ENCODE data around the gene NTNG2. TPM values are rescaled to one million over a fixed set of nuclear protein-coding genes. Genes with fewer than 3 reads are reported as not detected.

NTNG2 gene
- total and polyA plus RNA-seq, 10 of the 15 experiments (the other 5 are each of a cell fraction or from before 2014, with no cell fraction given), result 0.37 to 0.79 (median 0.45) TPM; not detected in 6

DNA sequence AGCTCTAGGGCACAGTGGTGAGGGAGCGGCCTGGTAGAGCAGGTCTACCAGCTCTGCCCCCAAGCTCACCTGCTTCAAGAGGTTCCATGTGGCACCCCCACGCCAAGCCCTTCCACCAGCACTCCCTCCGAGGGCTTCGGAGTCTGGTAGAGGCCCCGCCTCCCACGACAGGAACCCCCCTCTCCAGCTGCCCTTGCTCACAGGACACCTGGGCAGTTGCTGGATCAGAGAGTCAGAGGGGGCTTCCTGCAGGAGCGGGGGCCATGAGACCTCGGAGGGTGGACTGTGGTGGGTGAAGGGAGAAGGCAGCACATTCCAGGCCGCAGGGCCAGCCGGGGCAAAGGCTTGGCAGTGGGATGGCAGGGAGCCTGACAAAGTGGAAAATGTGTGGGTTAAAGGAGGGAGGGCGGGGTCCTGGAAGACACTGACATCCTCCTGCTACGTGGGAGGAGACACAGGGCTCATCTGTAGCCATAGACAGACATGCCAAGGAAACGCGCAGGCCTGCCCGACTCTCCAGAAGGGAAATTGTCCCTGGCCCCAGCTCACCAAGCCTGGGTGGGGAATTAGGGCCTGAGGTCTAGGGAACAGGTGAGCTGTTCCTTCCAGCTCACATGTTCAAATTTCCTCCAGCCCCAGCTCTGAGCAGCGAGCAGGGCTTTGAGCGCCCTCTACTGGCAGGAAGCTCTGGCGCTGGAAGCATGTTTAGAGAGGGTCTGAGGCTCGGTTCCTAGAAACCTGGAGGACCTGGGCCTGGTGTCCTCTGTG is 74.2 kb downstream of the NTNG2 start:
- intact Hi-C loops (cut with micrococcal nuclease; ENCODE audit: unreplicated experiment), result loop anchor here (1.0 kb wide), 2 partner anchors 67 to 474 kb away; no protein-coding TSS in a partner anchor
- Histone ChIP-seq H3K79me2 (ENCODE audit: control insufficient read depth, insufficient read depth, low read length) (no peaks in the 10 kb centered on the region), H3K4me3 (no peak overlapping the region), H3K27me3 (replicated peaks in 1 of 2; ENCODE audit: control insufficient read depth in 2 of 2, insufficient read depth in 2 of 2, low read length in 1 of 2) (no peaks in the 10 kb centered on the region), H3K4me1 (ENCODE audit: control insufficient read depth, insufficient read depth, low read length) (no peaks in the 10 kb centered on the region), H3K27ac (ENCODE audit: control insufficient read depth, insufficient read depth) (no peak overlapping the region), H3K9me3 (replicated peaks; ENCODE audit: control insufficient read depth, insufficient read depth, low read length) (no peaks in the 10 kb centered on the region), H4K20me1 (ENCODE audit: control insufficient read depth, insufficient read depth) (no peaks in the 10 kb centered on the region), H3K36me3 (ENCODE audit: control insufficient read depth in 2 of 2, insufficient read depth in 2 of 2, low read length in 1 of 2) (no peaks in the 10 kb centered on the region), H2AFZ (ENCODE audit: control insufficient read depth, low read depth, low read length) (no peak overlapping the region), H3K9ac (ENCODE audit: control insufficient read depth, insufficient read depth, low read length) (no peak overlapping the region), H3K4me2 (ENCODE audit: control insufficient read depth, insufficient read depth) (no peak overlapping the region)
- FAIRE-seq (peak; percentile 94), DNase-seq (ENCODE audit: low read depth, low spot score) (no peak), ATAC-seq (peak; percentile 39)
- 26% methylated on average over 18 of the region's 19 CpGs for WGBS (ENCODE audit: insufficient coverage, insufficient replicate concordance, low lambda C conversion rate, missing lambda C conversion rate)
- SMC1A ChIA-PET (ENCODE audit: uncharacterized antibody, unreplicated experiment), result interaction anchor here (0.5 to 2.2 kb wide), 7 partner anchors 16 to 477 kb away, joined by 3 to 22 read pairs (median 4); no protein-coding TSS in a partner anchor
- TF ChIP-seq NFYA (IDR thresholded peaks at IDR 0.05; ENCODE audit: borderline replicate concordance, low read depth, low read length) (no peak), RAD21 (IDR thresholded peaks at IDR 0.05; ENCODE audit: insufficient read depth, low read depth, low read length) (peak; percentile 93), SP1 (IDR thresholded peaks at IDR 0.05; ENCODE audit: low read depth, low read length) (peak; percentile 24), YY1 (IDR thresholded peaks at IDR 0.05; ENCODE audit: low read depth, low read length) (peak; percentile 47; the same call in 1 of the 2 replicates), CBX3 (IDR thresholded peaks at IDR 0.05; ENCODE audit: borderline replicate concordance, low read depth) (no peak), SMC3 (IDR thresholded peaks at IDR 0.05; ENCODE audit: borderline replicate concordance, low read length) (peak; percentile 84), BMI1 (IDR thresholded peaks at IDR 0.05; ENCODE audit: borderline replicate concordance) (no peak), BHLHE40 (IDR thresholded peaks at IDR 0.05; ENCODE audit: borderline replicate concordance in 1 of 2, low read depth in 2 of 2, low read length in 1 of 2) (0 out of 4 replicates have a peak, but pooled peaks of 1 of the 2 experiments have one; percentile 7)
- TF ChIP-seq, protein P1, sequence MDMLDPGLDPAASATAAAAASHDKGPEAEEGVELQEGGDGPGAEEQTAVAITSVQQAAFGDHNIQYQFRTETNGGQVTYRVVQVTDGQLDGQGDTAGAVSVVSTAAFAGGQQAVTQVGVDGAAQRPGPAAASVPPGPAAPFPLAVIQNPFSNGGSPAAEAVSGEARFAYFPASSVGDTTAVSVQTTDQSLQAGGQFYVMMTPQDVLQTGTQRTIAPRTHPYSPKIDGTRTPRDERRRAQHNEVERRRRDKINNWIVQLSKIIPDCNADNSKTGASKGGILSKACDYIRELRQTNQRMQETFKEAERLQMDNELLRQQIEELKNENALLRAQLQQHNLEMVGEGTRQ (IDR thresholded peaks at IDR 0.05; ENCODE audit: borderline replicate concordance, low read depth, low read length), result no peak
- TF ChIP-seq, protein P2, sequence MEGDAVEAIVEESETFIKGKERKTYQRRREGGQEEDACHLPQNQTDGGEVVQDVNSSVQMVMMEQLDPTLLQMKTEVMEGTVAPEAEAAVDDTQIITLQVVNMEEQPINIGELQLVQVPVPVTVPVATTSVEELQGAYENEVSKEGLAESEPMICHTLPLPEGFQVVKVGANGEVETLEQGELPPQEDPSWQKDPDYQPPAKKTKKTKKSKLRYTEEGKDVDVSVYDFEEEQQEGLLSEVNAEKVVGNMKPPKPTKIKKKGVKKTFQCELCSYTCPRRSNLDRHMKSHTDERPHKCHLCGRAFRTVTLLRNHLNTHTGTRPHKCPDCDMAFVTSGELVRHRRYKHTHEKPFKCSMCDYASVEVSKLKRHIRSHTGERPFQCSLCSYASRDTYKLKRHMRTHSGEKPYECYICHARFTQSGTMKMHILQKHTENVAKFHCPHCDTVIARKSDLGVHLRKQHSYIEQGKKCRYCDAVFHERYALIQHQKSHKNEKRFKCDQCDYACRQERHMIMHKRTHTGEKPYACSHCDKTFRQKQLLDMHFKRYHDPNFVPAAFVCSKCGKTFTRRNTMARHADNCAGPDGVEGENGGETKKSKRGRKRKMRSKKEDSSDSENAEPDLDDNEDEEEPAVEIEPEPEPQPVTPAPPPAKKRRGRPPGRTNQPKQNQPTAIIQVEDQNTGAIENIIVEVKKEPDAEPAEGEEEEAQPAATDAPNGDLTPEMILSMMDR (IDR thresholded peaks at IDR 0.05 in 2 of 3, conservative IDR thresholded peaks at IDR 0.05 in 1 of 3; ENCODE audit: control insufficient read depth in 2 of 3, extremely low read depth in 1 of 3, insufficient read depth in 1 of 3, low read depth in 3 of 3, low read length in 3 of 3), result peak; percentile 93 to 99 (median 99)
- in situ Hi-C loops (cut with MboI), result loop anchor here (25.0 kb wide), 1 partner anchor 649 kb away; no protein-coding TSS in a partner anchor
- CTCF ChIA-PET, result interaction anchor here (0.6 to 8.3 kb wide), 35 partner anchors 9 to 478 kb away, joined by 3 to 155 read pairs (median 4); partner anchors contain the start of gene MED27
- RAD21 ChIA-PET (ENCODE audit: unreplicated experiment), result interaction anchor here (0.6 to 5.2 kb wide), 11 partner anchors 17 to 478 kb away, joined by 3 to 22 read pairs (median 4); no protein-coding TSS in a partner anchor
- no TSS peak for BruUV-seq (replicated peaks)
- POLR2A ChIA-PET, result interaction anchor here (0.5 to 0.9 kb wide), 4 partner anchors 110 to 478 kb away, joined by 3 read pairs; no protein-coding TSS in a partner anchor
